Breast epithelium (tissue), 3 donors: ENCODE measurements around the gene FZD4.

Experiments
- POLR2AphosphoS5 ChIP-seq, 3 donors: sonication (generic); formaldehyde crosslinking; IDR thresholded peaks; one replicate each; pipeline ENCODE4 v1.6.1; 2017; ENCODE audit warnings: antibody characterized with exemption in 3 of 3
- TF ChIP-seq, protein P1 (sequence below), 3 donors: fragments of 450-650 bp; IDR thresholded peaks; one replicate each; pipeline ENCODE4 v1.5.1; 2016 to 2017; ENCODE audit warnings: antibody characterized with exemption in 3 of 3, mild to moderate bottlenecking in 3 of 3, moderate library complexity in 3 of 3

DNA sequence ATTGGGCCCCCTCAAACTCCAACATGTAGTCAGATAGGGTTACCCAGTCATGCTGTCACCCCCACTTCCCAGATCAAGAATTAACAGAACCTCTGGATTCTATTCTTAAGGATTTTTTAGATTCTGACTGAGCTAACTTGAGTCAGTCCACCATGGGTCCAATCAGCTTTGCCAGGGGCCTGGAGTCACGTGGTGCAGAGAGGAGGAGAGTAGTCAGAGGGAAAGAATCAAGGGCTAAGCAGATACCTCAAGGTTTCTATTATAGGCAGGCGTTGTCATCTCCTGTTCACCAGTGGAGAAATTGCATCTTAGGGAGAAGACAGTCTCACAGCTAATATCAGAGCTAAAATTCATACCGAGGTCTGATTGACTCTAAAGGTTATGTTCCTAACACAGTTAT is 28.2 kb downstream of the FZD4 start:
- TF ChIP-seq, protein P1, sequence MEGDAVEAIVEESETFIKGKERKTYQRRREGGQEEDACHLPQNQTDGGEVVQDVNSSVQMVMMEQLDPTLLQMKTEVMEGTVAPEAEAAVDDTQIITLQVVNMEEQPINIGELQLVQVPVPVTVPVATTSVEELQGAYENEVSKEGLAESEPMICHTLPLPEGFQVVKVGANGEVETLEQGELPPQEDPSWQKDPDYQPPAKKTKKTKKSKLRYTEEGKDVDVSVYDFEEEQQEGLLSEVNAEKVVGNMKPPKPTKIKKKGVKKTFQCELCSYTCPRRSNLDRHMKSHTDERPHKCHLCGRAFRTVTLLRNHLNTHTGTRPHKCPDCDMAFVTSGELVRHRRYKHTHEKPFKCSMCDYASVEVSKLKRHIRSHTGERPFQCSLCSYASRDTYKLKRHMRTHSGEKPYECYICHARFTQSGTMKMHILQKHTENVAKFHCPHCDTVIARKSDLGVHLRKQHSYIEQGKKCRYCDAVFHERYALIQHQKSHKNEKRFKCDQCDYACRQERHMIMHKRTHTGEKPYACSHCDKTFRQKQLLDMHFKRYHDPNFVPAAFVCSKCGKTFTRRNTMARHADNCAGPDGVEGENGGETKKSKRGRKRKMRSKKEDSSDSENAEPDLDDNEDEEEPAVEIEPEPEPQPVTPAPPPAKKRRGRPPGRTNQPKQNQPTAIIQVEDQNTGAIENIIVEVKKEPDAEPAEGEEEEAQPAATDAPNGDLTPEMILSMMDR (IDR thresholded peaks at IDR 0.05): no peak
- no peak for TF ChIP-seq POLR2AphosphoS5 (IDR thresholded peaks at IDR 0.05)
